H4 (cell line): Measurements from ENCODE around the gene ABCF2. TPM values are rescaled to one million over a fixed set of nuclear protein-coding genes. Genes with fewer than 3 reads are reported as not detected.
A peak's percentile ranks its signal among the peaks of the same experiment; 100 is the strongest.

Experiments
- DNase-seq: peaks from one replicate; pipeline ENCODE4 v3.0.0-alpha.2; 2015; ENCODE audit warnings: low spot score
- total RNA-seq: library from RNA; depleted of rRNA; stranded (reverse); fragments of >200 nt; shearing (Covaris generic); gene quantifications from 2 replicates; pipeline ENCODE4 v1.2.3, GENCODE V29; 2014; rRNA removed

ABCF2 gene
- total RNA-seq, 1 experiment from 2014 or later: 88.1 TPM

GRCh38 chr7:151174246-151175046, 52.6 kb downstream of the ABCF2 start:
- no peak for DNase-seq

- DNase-seq: no peak
Observed at GRCh38 chr7:151173386-151174245, 53.4 kb downstream of the ABCF2 start.

GRCh38 chr7:151172273-151173141, 54.5 kb downstream of the ABCF2 start:
- peak; percentile 64 for DNase-seq

- no peak for DNase-seq
Observed at GRCh38 chr7:151168787-151169162, 58.2 kb downstream of the ABCF2 start.

GRCh38 chr7:151168003-151168786, 58.8 kb downstream of the ABCF2 start:
- DNase-seq: no peak

GRCh38 chr7:151167197-151167961, 59.6 kb downstream of the ABCF2 start, which contains the start of gene GBX1:
GBX1 (minus strand) TSS chr7:151167694; CDS start chr7:151167548, 146 bp downstream.
- DNase-seq: no peak

GRCh38 chr7:151166629-151167196, 60.3 kb downstream of the ABCF2 start:
- no peak for DNase-seq

Other genes with a start within 250 kb of the ABCF2 start
- 0.58 and 0.84 TPM in 2 replicates for gene KCNH2, start 248.9 kb downstream of the ABCF2 start, total RNA-seq
- gene NOS3, start 236.2 kb downstream of the ABCF2 start, total RNA-seq: 0.29 and 0.60 TPM in 2 replicates
- 0.17 TPM in 1 of 2 replicates, not detected in the other for gene ATG9B, start 202.7 kb downstream of the ABCF2 start, total RNA-seq
- 25.2 and 26.5 TPM in 2 replicates for gene ABCB8, start 198.8 kb downstream of the ABCF2 start, total RNA-seq
- gene ASIC3, start 178.7 kb downstream of the ABCF2 start, total RNA-seq: 0.10 TPM in 1 of 2 replicates, not detected in the other
- gene CDK5, start 169.3 kb downstream of the ABCF2 start, total RNA-seq: 43.8 and 46.0 TPM in 2 replicates
- 61.6 and 82.9 TPM in 2 replicates for gene SLC4A2, start 167.6 kb downstream of the ABCF2 start, total RNA-seq
- 70.0 and 100 TPM in 2 replicates for gene FASTK, start 146.4 kb downstream of the ABCF2 start, total RNA-seq
- 37.1 and 37.3 TPM in 2 replicates for gene TMUB1, start 143.7 kb downstream of the ABCF2 start, total RNA-seq
- gene AGAP3, start 140.7 kb downstream of the ABCF2 start, total RNA-seq: 26.1 and 36.6 TPM in 2 replicates
- not detected in 2 replicates for gene GBX1, start 59.5 kb downstream of the ABCF2 start, total RNA-seq
- not detected in 2 replicates for gene ASB10, start 40.0 kb downstream of the ABCF2 start, total RNA-seq
- gene H2BK1, start 16.7 kb downstream of the ABCF2 start, total RNA-seq: 0.64 TPM in 1 of 2 replicates, not detected in the other
- 26.0 and 32.9 TPM in 2 replicates for gene CHPF2, start 5.3 kb upstream of the ABCF2 start, total RNA-seq
- 35.5 and 35.9 TPM in 2 replicates for gene SMARCD3, start 21.5 kb upstream of the ABCF2 start, total RNA-seq
- gene NUB1, start 114.6 kb upstream of the ABCF2 start, total RNA-seq: 63.0 and 70.1 TPM in 2 replicates
- gene WDR86, start 182.8 kb upstream of the ABCF2 start, total RNA-seq: 0.88 TPM in 1 of 2 replicates, not detected in the other
- not detected in 2 replicates for gene CRYGN, start 212.9 kb upstream of the ABCF2 start, total RNA-seq